Mucosa of rectum (tissue), 2 donors: ENCODE results near the gene FAM149A.
A peak's percentile ranks its signal among the peaks of the same experiment; 100 is the strongest.

ENCODE experiments used
- H3K27ac ChIP-seq, 2 donors: one replicate each; pipeline ENCODE4 v1.7.0; 2013; ENCODE audit warnings: inconsistent platforms in 2 of 2, low read depth in 2 of 2, low read length in 2 of 2
- H3K27me3 ChIP-seq, 2 donors: one replicate each; pipeline ENCODE4 v1.7.0; 2013; ENCODE audit warnings: low read length in 2 of 2; ENCODE audit not compliant: control insufficient read depth in 2 of 2, insufficient read depth in 2 of 2
- H3K36me3 ChIP-seq, 2 donors: one replicate each; pipeline ENCODE4 v1.7.0; 2013; ENCODE audit warnings: low read length in 2 of 2; ENCODE audit not compliant: control insufficient read depth in 2 of 2, insufficient read depth in 2 of 2
- H3K4me1 ChIP-seq, 2 donors: one replicate each; pipeline ENCODE4 v1.7.0; 2013; ENCODE audit warnings: low read length in 2 of 2, mild to moderate bottlenecking in 1 of 2; ENCODE audit not compliant: control insufficient read depth in 2 of 2, insufficient read depth in 2 of 2
- H3K4me3 ChIP-seq, 2 donors: one replicate each; pipeline ENCODE4 v1.7.0; 2013; ENCODE audit warnings: low read length in 2 of 2
- H3K9ac ChIP-seq, 2 donors: one replicate each; pipeline ENCODE4 v1.7.0; 2013; ENCODE audit warnings: low read length in 2 of 2, low read depth in 1 of 2, mild to moderate bottlenecking in 1 of 2
- H3K9me3 ChIP-seq, 2 donors: one replicate each; pipeline ENCODE4 v1.7.0; 2013; ENCODE audit warnings: low read length in 2 of 2; ENCODE audit not compliant: control insufficient read depth in 2 of 2
- donor health status: healthy.
- donor health status: Normal muscosa, but diverticular disease.

The FAM149A gene

DNA sequence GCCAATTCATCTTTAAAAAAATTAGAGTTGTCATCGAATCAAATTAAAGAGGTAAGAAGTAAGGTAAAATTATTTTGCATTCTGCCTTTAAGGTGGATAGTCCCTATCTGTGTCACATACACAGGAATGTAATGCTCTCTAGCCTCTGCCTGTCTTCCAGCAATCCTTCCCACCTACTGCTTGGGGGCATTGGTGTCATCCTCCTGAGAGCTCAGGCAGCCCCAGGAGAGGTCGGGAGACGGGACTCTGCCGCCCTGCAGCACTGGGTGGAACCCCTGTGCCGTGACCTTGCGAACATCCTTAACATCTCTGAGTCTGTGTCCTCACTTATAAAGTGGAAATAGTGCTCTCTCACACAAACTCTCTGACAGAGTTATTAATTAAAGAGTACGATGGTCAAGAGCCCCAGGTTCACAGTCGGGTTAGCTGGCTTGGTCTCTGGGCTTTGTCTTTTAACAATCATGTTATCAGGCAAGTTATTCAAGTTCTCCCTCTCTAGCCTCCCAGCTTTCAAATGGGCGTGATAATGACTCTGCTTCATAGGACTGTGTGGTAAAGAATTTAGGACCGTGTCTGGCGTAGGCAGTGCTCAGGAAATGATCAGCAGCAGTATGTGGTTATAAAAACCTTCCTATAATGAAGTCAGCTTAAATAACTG, 25.4 kb upstream of the FAM149A start:
- Histone ChIP-seq H3K36me3 (peaks cover 5 to 9% of the 10 kb centered on the region in 2 donors), H3K9ac (no peak overlapping the region), H3K4me1 (no peaks in the 10 kb centered on the region), H3K27me3 (no peaks in the 10 kb centered on the region), H3K27ac (no peak overlapping the region), H3K4me3 (no peak overlapping the region), H3K9me3 (no peaks in the 10 kb centered on the region)

DNA sequence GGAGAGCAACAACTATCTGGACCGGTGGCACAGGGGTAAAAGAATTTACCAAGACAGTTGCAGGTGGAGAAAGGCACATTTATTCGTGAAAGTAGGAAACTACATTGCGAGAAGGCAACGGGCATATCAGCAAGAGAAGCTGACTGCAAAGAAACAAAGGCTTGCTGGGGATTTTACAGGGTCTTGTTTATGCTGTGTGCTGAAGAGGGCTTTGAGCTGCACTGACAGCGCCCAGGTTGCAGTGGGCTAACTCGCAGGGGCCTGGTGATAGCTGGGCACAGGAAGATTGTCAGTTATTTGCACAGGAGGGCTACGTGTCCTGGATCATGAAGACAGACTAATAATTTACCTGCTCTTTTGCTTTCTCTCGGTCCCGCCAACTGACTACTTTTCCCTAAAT, 24.8 kb upstream of the FAM149A start:
- Histone ChIP-seq H3K4me1 (no peaks in the 10 kb centered on the region), H3K9me3 (no peaks in the 10 kb centered on the region), H3K27ac (no peak overlapping the region), H3K4me3 (no peak overlapping the region), H3K9ac (no peak overlapping the region), H3K36me3 (peaks cover 5 to 9% of the 10 kb centered on the region in 2 donors), H3K27me3 (no peaks in the 10 kb centered on the region)

DNA sequence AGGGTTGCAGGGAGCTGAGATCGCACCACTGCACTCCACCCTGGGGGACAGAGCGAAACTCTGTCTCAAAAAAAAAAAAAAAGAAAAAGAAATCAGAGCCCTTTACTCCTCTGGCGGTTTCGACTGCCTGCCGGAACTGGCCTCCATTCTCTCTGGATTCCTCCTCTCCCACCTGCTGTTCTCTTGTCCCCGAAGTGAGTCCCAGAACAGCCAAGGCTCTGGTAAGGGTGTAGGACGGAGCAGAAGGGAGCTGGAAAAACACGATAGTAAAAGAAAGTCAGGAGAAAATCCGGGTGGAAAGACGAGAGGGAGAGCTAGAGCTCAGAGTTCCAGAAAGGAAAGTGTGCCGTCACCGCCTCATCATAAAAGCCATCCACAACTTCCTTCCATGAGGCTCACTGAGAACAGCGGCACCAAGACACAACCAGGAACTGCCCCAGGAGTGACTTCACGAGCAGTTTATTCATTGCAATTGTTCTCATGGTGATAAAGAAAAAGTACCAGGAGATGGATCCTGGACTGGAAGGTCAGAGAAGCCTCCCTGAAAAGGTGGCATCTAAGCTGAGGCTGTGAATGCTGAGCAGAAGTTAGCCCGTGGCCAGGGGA, 23.2 kb upstream of the FAM149A start:
- Histone ChIP-seq H3K27me3 (no peaks in the 10 kb centered on the region), H3K27ac (peak overlapping the region in 1 of 2 donors; percentile 38), H3K9ac (peak overlapping the region in 1 of 2 donors; percentile 30), H3K4me1 (no peaks in the 10 kb centered on the region), H3K36me3 (peaks cover 5 to 9% of the 10 kb centered on the region in 2 donors), H3K4me3 (no peak overlapping the region), H3K9me3 (no peaks in the 10 kb centered on the region)

DNA sequence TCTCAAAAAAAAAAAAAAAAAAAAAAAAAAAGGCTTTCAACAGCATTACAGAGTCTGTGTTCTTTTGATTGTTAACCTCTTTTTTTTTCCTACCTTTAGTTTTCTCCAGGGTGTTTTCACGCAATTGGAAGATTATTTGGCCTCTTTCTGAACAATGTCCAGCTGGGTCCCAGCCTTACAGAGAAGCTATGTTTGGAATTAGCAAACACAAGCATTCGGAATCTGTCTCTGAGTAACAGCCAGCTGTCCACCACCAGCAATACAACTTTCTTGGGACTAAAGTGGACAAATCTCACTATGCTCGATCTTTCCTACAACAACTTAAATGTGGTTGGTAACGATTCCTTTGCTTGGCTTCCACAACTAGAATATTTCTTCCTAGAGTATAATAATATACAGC, 22.3 kb upstream of the FAM149A start:
- H3K4me1 ChIP-seq, result no peaks in the 10 kb centered on the region
- H3K9ac ChIP-seq, result no peak overlapping the region
- no peaks in the 10 kb centered on the region for H3K27me3 ChIP-seq
- H3K4me3 ChIP-seq, result no peak overlapping the region
- peaks cover 2 to 9% of the 10 kb centered on the region in 2 donors for H3K36me3 ChIP-seq
- H3K9me3 ChIP-seq, result no peaks in the 10 kb centered on the region
- no peak overlapping the region for H3K27ac ChIP-seq

DNA sequence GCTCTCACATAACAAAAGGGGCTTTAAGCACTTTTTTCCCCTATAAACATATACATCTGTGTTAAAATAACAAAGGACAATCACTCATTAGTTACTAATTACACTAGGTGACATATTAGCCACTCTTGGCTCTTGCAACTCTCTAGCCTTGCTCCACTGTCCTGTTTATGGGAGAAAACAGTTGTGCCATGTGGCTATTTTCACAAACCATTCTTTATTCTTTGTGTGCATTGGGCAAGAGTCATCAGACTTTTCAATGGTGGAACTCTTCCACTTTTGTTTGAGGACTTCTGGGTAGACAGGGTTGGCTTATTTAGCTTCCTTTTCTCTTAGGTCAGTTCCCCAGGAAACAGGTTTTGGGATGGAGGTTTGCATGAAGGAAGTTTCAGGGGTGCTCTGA, 16.0 kb upstream of the FAM149A start:
- Histone ChIP-seq H3K9me3 (no peaks in the 10 kb centered on the region), H3K9ac (no peak overlapping the region), H3K4me3 (no peak overlapping the region), H3K27me3 (no peaks in the 10 kb centered on the region), H3K27ac (no peak overlapping the region), H3K36me3 (no peaks in the 10 kb centered on the region), H3K4me1 (no peaks in the 10 kb centered on the region)

DNA sequence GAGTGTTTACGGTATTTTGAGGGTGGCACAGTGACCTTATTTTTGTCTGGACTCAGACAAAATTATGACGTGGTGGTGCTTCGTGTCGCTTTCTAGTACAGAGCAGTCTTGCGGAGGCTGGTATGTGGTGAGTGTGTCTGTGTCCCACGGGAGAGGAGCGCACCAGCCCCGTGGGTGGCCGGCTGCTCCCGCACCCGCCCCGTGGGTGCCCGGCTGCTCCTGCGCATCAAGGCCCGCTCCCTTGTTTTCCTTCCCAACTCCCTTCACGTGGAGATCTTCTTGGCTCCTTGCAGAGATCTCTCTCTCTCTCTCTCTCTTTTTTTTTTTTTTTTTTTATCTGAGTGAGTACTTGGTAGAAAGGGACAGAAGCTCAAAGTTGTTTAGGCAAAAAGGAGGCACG, 12.2 kb upstream of the FAM149A start:
- H3K36me3 ChIP-seq, result no peaks in the 10 kb centered on the region
- H3K4me3 ChIP-seq, result no peak overlapping the region

DNA sequence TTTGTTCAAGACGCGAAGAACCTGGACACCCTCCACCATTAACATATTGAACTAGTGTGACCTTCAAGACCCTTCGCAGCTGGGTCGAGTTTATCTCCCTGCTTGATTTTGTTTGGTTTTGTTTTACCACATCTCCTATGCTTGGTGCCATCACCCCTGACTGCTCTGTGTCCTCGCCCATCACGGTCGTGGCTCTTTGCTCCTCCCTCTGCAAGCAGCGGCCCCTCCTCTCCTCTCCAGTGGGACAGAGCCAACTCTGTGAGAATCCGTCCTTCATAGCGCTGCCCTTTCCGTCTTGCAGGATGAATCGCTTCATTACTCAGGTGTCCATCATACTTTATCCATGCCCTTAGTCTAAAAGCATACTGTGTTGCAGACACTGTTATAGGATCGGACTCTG, 9.1 kb upstream of the FAM149A start:
- Histone ChIP-seq H3K27ac (no peak overlapping the region), H3K36me3 (no peaks in the 10 kb centered on the region), H3K4me3 (peak overlapping the region in 1 of 2 donors; percentile 38), H3K4me1 (no peaks in the 10 kb centered on the region), H3K9me3 (no peaks in the 10 kb centered on the region), H3K9ac (no peak overlapping the region), H3K27me3 (no peaks in the 10 kb centered on the region)

More for the DNA sequence above, 12.2 kb upstream of the FAM149A start:
- no peak overlapping the region for H3K27ac ChIP-seq
- no peak overlapping the region for H3K9ac ChIP-seq
- no peaks in the 10 kb centered on the region for H3K27me3 ChIP-seq
- no peaks in the 10 kb centered on the region for H3K9me3 ChIP-seq
- H3K4me1 ChIP-seq, result no peaks in the 10 kb centered on the region

DNA sequence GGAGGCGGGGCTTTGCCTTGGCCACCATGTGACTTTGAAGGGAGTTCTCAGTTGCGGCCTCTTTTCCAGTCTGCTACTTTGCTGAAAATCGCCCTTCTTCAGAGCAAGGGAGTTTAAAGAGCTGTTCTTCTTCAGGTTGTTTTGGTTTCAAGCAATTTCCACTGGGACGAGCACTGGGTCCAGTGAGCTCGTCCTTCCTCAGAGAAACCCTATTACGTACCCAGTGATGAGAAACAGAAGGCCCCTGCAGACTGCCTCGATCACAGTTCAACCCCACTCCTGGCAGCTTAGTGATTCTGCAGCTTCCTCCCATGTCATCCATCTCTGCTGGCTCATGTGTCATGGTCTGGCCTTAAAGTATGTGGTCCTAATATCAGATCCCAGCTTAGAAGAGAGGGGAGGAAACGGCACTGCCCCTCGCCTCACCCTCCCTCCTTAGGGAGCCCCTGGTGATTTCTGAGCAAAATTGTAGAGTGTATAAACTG, 7.8 kb upstream of the FAM149A start:
- H3K9ac ChIP-seq, result no peak overlapping the region
- H3K4me3 ChIP-seq, result no peak overlapping the region
- no peak overlapping the region for H3K27ac ChIP-seq
- H3K27me3 ChIP-seq, result no peaks in the 10 kb centered on the region
- no peaks in the 10 kb centered on the region for H3K9me3 ChIP-seq
- no peaks in the 10 kb centered on the region for H3K36me3 ChIP-seq
- no peaks in the 10 kb centered on the region for H3K4me1 ChIP-seq

DNA sequence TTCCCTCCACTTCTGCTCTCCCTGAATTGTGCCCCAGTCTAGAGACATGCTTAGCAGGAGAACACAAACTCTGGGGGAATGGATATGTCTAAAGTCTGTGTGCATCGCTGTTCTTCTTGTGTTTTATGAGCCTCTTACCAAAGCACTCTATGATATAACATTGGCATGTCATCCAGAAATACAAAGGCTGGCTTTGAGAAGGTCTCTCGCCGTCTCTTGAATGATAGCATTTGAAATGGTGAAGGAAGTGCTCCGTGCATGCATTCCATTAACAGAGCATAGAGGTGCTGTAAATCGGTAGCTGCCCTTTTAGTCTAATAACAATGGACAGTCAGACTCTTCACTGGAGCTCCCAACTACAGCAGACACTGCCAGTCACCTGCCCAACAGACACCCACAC, 7.1 kb upstream of the FAM149A start:
- no peak overlapping the region for H3K4me3 ChIP-seq
- no peaks in the 10 kb centered on the region for H3K4me1 ChIP-seq
- H3K27ac ChIP-seq, result no peak overlapping the region
- H3K9ac ChIP-seq, result no peak overlapping the region
- no peaks in the 10 kb centered on the region for H3K9me3 ChIP-seq
- H3K36me3 ChIP-seq, result no peaks in the 10 kb centered on the region
- no peaks in the 10 kb centered on the region for H3K27me3 ChIP-seq

DNA sequence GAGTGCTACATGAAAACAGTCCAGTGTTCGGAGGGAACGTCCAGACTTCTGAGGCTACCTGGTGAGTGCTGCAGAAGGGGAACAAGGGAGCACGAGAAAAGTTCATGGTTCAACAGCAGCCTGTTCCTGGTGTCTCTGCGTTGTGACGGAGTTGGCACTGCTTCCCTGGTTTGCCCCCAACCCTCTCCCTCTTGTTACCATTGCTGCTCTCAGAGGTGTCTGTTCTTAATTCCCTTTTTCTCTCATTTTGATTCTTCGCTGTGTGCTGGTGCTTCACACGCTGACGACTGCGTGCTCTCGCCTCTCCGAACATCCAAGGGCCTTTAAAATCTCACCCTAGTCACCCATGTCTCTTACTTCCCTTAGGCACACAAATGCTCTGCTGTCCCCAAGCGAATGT, 1.6 kb upstream of the FAM149A start:
- Histone ChIP-seq H3K27me3 (no peaks in the 10 kb centered on the region), H3K9ac (no peak overlapping the region), H3K4me1 (peaks cover 4 to 13% of the 10 kb centered on the region in 2 donors), H3K4me3 (no peak overlapping the region), H3K36me3 (no peaks in the 10 kb centered on the region), H3K9me3 (no peaks in the 10 kb centered on the region), H3K27ac (no peak overlapping the region)
